ENCODE measurements around the gene TOMT. TPM values are rescaled to one million over a fixed set of nuclear protein-coding genes. Genes with fewer than 3 reads are reported as not detected.

TOMT gene
- not detected in 2 replicates for polyA plus RNA-seq

DNA sequence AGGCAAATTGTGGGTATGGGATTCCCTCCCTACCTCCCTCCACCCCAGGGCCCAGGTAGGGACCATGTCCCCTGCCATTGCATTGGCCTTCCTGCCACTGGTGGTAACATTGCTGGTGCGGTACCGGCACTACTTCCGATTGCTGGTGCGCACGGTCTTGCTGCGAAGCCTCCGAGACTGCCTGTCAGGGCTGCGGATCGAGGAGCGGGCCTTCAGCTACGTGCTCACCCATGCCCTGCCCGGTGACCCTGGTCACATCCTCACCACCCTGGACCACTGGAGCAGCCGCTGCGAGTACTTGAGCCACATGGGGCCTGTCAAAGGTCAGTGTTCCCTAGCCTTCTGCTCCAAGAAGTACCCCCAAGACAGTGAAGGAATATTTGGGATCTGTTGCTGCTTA, at the start of gene TOMT:
Gene TOMT, plus strand, starts transcription at position 37 of the 400 bp plus-strand sequence. Its CDS starts 28 bp downstream, at position 65.

DNA sequence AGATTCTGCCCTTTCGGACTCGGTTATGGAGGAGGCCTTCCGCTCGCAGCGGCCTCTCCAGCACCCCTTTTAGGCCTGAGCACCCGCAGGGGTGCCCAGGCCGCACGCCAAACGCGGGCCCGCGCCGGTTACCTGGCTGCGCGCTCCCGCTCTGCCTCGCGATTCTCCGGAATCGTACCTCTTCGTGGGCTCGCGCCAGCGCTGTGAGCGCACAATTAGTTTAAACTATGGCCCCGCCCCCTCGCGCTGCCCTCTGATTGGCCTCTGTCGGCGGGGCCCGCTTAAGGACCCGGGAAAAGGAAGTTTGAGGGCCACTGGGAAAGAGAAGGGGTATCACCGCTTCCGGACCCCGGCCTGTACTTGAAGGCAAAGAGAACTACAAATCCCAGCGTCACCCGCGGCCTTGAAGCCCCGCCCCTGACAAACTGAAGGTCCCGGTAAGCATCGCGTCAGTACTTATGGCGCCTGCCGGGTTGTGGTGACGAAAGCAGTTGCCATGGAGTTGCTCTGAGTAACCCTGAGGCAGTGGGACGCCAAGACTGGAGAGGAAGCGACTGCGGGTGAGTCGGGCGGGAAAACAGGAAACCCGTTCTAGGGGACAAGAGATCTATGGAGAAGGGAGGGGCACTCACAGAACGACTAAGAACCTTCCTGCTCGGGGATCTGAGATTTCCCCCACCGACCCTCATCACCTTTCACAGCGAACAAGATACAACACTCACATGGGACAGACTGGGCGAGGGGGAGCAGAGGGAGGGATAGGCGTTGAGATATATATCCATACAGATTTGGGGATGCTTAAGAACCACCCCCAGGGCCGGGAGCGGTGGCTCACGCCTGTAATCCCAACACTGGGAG, 25.2 kb upstream of the TOMT start, which contains the start of the genes LRRC51 and NUMA1:
Gene LRRC51, plus strand, starts transcription at position 525 of the 858 bp plus-strand sequence. CDS start 8,234 bp downstream, outside the sequence.
Gene NUMA1, minus strand, starts transcription at position 217 of the 858 bp plus-strand sequence. CDS start 44,599 bp downstream, outside the sequence.

DNA sequence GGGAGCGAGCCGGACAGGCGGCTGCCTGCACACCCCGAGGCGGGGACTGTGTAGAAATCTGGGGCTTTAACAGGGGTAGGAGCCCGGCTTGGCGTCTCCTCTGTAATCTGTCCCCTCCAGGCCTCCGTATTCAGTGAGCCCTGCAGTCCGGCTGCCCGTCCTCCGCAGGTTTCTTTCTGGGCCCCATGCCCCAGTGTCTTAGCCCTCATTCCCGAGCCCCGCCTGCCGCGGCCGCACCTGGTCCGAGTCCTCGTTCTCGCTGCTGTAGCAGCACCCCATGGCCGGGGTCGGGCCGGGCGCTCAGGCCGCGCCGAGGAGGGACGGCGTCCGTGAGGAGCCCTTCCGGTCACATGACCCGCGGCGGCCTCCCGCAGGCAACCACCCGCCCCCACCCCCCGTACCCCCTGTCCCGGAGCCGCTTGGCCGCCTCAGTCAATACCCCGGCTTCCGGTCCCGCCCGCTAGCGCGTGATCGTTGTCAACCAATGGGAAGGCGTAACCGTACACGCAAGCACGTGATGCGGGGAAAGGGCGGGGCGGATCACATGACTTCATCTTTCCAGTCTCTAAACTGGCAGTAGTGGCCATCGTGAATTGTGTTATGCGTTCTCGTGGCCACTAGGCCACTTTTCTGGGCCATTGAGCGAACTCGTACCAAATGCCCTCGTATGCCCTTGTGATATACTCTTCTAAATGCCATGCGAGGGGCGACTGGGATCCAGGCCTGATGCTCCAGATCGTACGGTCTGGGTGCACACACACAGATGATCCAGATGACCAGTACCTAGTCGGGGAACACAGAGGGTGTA, 2.6 kb upstream of the TOMT start, which contains the start of gene LAMTOR1:
Gene LAMTOR1, minus strand, starts transcription at position 352 of the 808 bp plus-strand sequence. Its CDS starts 73 bp downstream, at position 279.

DNA sequence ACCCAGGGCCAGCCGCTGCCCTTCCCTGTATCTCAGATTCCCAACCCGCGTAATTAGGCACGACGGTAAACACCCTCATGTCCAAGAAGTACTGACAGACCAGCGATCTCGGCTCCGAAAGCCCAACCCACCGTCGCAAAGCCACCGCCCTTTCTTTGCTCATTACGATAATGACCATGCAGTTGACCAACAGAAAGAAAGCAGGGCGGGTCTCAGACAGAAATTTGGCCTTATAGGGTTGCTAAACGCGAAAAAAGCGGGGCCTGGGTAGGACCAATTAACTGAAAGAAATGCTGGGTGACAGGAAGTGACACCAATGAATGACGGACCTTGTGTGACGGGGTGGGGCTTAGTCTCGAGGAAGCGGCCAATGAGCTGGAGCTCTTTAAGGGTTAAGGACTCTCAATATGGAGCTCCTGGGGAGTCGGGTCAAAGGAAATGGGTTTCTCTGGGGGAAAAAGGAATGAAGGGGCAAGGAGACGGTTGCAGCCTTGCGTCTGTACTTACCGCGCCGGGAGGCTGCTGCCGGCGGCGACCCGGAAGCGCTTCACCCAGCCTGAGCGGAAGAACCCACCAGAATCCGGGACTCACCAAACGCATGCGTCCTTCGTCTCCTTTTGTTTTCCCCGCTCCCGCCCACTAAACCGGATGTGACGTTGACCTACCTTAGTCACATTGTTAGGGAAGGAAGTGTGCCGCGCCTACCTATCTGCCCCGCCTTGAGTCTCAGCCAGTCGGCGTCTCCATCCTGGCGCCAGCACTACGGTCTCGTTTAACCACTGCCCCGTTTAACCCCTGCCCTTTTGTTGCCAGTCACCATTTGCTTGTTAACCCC, 6.6 kb downstream of the TOMT start, which contains the start of gene ANAPC15:
Gene ANAPC15, minus strand, starts transcription at position 553 of the 835 bp plus-strand sequence. CDS start 1,419 bp downstream, outside the sequence.

GRCh38 chr11:72135473-72135872, 29.7 kb downstream of the TOMT start, which contains the start of gene FOLR3:
FOLR3 (plus strand) TSS chr11:72135725; CDS start chr11:72135953, 228 bp downstream.

Other genes starting within 250 kb of the TOMT start
- gene DEFB131B, start 227.5 kb upstream of the TOMT start, polyA plus RNA-seq, result not detected in 2 replicates
- gene XNDC1N, start 177.3 kb upstream of the TOMT start, polyA plus RNA-seq, result 2.5 and 10.6 TPM in 2 replicates
- gene RNF121, start 176.9 kb upstream of the TOMT start, polyA plus RNA-seq, result 1.7 and 4.5 TPM in 2 replicates
- gene IL18BP, start 107.0 kb upstream of the TOMT start, polyA plus RNA-seq, result 0.92 and 1.7 TPM in 2 replicates
- gene NUMA1, start 25.4 kb upstream of the TOMT start, polyA plus RNA-seq, result 13.6 and 15.7 TPM in 2 replicates
- gene LRRC51, start 25.1 kb upstream of the TOMT start, polyA plus RNA-seq, result 2.0 and 13.2 TPM in 2 replicates
- gene LAMTOR1, start 2.6 kb upstream of the TOMT start, polyA plus RNA-seq, result 53.8 and 85.9 TPM in 2 replicates
- 61.7 and 111 TPM in 2 replicates for gene ANAPC15, start 6.8 kb downstream of the TOMT start, polyA plus RNA-seq
- gene FOLR3, start 29.8 kb downstream of the TOMT start, polyA plus RNA-seq, result not detected in 2 replicates
- gene FOLR1, start 86.2 kb downstream of the TOMT start, polyA plus RNA-seq, result not detected in 2 replicates
- not detected in 2 replicates for gene FOLR2, start 110.9 kb downstream of the TOMT start, polyA plus RNA-seq
- 0.10 and 0.70 TPM in 2 replicates for gene INPPL1, start 118.8 kb downstream of the TOMT start, polyA plus RNA-seq
- gene PHOX2A, start 138.3 kb downstream of the TOMT start, polyA plus RNA-seq, result not detected in 2 replicates

Data from Purkinje cell (primary cell).